WTC11 (cell line): ENCODE measurements around the gene RFTN2. TPM values are rescaled to one million over a fixed set of nuclear protein-coding genes. Genes with fewer than 3 reads are reported as not detected.

ENCODE experiments used
- ATAC-seq: fragments of 200-7000 bp; cut with Tn5 transposase; 2 replicates; pipeline ENCODE4 v1.10.0; 2021; ENCODE audit warnings: mild to moderate bottlenecking, moderate library complexity
- CTCF ChIA-PET: fragments of 300-600 bp; sonication (Branson Sonifier 250); formaldehyde crosslinking; loops from one replicate; lab custom pipeline; 2021; ENCODE audit warnings: antibody characterized with exemption; lab: Charles Lee
- POLR2A ChIA-PET: fragments of 350-600 bp; sonication (Branson Sonifier 250); formaldehyde crosslinking; loops from one replicate; lab custom pipeline; 2021; ENCODE audit warnings: antibody characterized with exemption; lab: Charles Lee
- DNase-seq: peaks from one replicate; pipeline ENCODE4 v3.0.0; 2021; ENCODE audit warnings: low spot score
- H3K27ac Mint-ChIP-seq: 2 replicates; pipeline ENCODE4 v1.8.0; 2021; ENCODE audit warnings: mixed read lengths
- H3K27me3 Mint-ChIP-seq: 2 replicates; pipeline ENCODE4 v1.8.0; 2021; ENCODE audit warnings: low read depth, mild to moderate bottlenecking, moderate library complexity, mixed read lengths
- H3K36me3 Mint-ChIP-seq: 2 replicates; pipeline ENCODE4 v1.8.0; 2021; ENCODE audit warnings: mixed read lengths
- H3K4me1 Mint-ChIP-seq: 2 replicates; pipeline ENCODE4 v1.8.0; 2022; ENCODE audit warnings: mixed read lengths
- H3K4me3 Mint-ChIP-seq: 2 replicates; pipeline ENCODE4 v1.8.0; 2021; ENCODE audit warnings: mild to moderate bottlenecking, moderate library complexity, mixed read lengths
- H3K9me3 Mint-ChIP-seq: 2 replicates; pipeline ENCODE4 v1.8.0; 2021; ENCODE audit warnings: mixed read lengths
- AR ChIP-seq: fragments of 250-450 bp; sonication (Bioruptor Pico); IDR thresholded peaks from 2 replicates; pipeline ENCODE4 v1.9.0; 2021; ENCODE audit warnings: mild to moderate bottlenecking
- CBFB ChIP-seq: sonication (generic); formaldehyde crosslinking; IDR thresholded peaks from 2 replicates; pipeline ENCODE4 v1.8.1; 2022; ENCODE audit warnings: mild to moderate bottlenecking, low read depth, missing genetic modification reagents
- CREB1 ChIP-seq: sonication (generic); formaldehyde crosslinking; IDR thresholded peaks from 2 replicates; pipeline ENCODE4 v1.8.0; 2023; ENCODE audit warnings: mild to moderate bottlenecking, missing genetic modification reagents
- CREM ChIP-seq: sonication (generic); formaldehyde crosslinking; IDR thresholded peaks from 2 replicates; pipeline ENCODE4 v1.8.1; 2022; ENCODE audit warnings: mild to moderate bottlenecking, missing genetic modification reagents, moderate library complexity
- E2F1 ChIP-seq: sonication (generic); formaldehyde crosslinking; IDR thresholded peaks from 2 replicates; pipeline ENCODE4 v1.8.0; 2022; ENCODE audit warnings: mild to moderate bottlenecking, missing genetic modification reagents
- ELF4 ChIP-seq: sonication (generic); formaldehyde crosslinking; IDR thresholded peaks from 2 replicates; pipeline ENCODE4 v1.8.1; 2022; ENCODE audit warnings: low read depth, mild to moderate bottlenecking, moderate library complexity, missing genetic modification reagents
- FOXP1 ChIP-seq: sonication (generic); formaldehyde crosslinking; IDR thresholded peaks from 2 replicates; pipeline ENCODE4 v1.8.0; 2022; ENCODE audit warnings: missing genetic modification reagents, mild to moderate bottlenecking, moderate library complexity, borderline replicate concordance
- GABPB1 ChIP-seq: sonication (generic); formaldehyde crosslinking; IDR thresholded peaks from 2 replicates; pipeline ENCODE4 v1.8.1; 2023; ENCODE audit warnings: mild to moderate bottlenecking, missing genetic modification reagents
- NFATC4 ChIP-seq: fragments of 250-450 bp; sonication (Bioruptor Pico); IDR thresholded peaks from 2 replicates; pipeline ENCODE4 v1.9.0; 2021; ENCODE audit warnings: mild to moderate bottlenecking
- STAT6 ChIP-seq: sonication (generic); formaldehyde crosslinking; conservative IDR thresholded peaks from 2 replicates; pipeline ENCODE4 v1.8.1; 2023; ENCODE audit warnings: mild to moderate bottlenecking, low read depth, missing genetic modification reagents, moderate library complexity
- ZBTB21 ChIP-seq: sonication (generic); formaldehyde crosslinking; IDR thresholded peaks from 2 replicates; pipeline ENCODE4 v1.8.1; 2023; ENCODE audit warnings: mild to moderate bottlenecking, missing genetic modification reagents, borderline replicate concordance
- total RNA-seq: library from RNA; stranded (reverse); gene quantifications from 3 replicates; pipeline ENCODE4 v1.2.3, GENCODE V29; 2021
- TF ChIP-seq, protein P1 (sequence below): sonication (generic); formaldehyde crosslinking; IDR thresholded peaks from 2 replicates; pipeline ENCODE4 v1.8.1; 2023; ENCODE audit warnings: mild to moderate bottlenecking, missing genetic modification reagents, moderate library complexity
- TF ChIP-seq, protein P2 (sequence below): sonication (generic); formaldehyde crosslinking; IDR thresholded peaks from 2 replicates; pipeline ENCODE4 v1.8.1; 2022; ENCODE audit warnings: mild to moderate bottlenecking, missing genetic modification reagents, moderate library complexity, borderline replicate concordance
- TF ChIP-seq, protein P3 (sequence below): sonication (generic); formaldehyde crosslinking; IDR thresholded peaks from 2 replicates; pipeline ENCODE4 v1.8.0; 2022; ENCODE audit warnings: missing genetic modification reagents
- TF ChIP-seq, protein P4 (sequence below): sonication (generic); formaldehyde crosslinking; conservative IDR thresholded peaks from 2 replicates; pipeline ENCODE4 v1.8.1; 2022; ENCODE audit warnings: mild to moderate bottlenecking, missing genetic modification reagents
- TF ChIP-seq, protein P5 (sequence below): fragments of 200-600 bp; IDR thresholded peaks from 2 replicates; pipeline ENCODE4 v1.8.0; 2022; ENCODE audit warnings: antibody characterized with exemption
- TF ChIP-seq, protein P6 (sequence below): sonication (generic); formaldehyde crosslinking; IDR thresholded peaks from 2 replicates; pipeline ENCODE4 v1.8.0; 2022; ENCODE audit warnings: mild to moderate bottlenecking, missing genetic modification reagents

The RFTN2 gene
- total RNA-seq, 1 experiment from 2014 or later = 1.9 TPM

- TF ChIP-seq AR (CRISPR knock-in tag) (no peak), NFATC4 (CRISPR knock-in tag) (no peak), ELF4 (CRISPR knock-in tag) (no peak), CREB1 (no peak), CREM (CRISPR knock-in tag) (no peak), ZBTB21 (no peak), CBFB (CRISPR knock-in tag) (no peak)
- TF ChIP-seq, protein P1, sequence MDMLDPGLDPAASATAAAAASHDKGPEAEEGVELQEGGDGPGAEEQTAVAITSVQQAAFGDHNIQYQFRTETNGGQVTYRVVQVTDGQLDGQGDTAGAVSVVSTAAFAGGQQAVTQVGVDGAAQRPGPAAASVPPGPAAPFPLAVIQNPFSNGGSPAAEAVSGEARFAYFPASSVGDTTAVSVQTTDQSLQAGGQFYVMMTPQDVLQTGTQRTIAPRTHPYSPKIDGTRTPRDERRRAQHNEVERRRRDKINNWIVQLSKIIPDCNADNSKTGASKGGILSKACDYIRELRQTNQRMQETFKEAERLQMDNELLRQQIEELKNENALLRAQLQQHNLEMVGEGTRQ (CRISPR knock-in tag) = no peak
- TF ChIP-seq, protein P2, sequence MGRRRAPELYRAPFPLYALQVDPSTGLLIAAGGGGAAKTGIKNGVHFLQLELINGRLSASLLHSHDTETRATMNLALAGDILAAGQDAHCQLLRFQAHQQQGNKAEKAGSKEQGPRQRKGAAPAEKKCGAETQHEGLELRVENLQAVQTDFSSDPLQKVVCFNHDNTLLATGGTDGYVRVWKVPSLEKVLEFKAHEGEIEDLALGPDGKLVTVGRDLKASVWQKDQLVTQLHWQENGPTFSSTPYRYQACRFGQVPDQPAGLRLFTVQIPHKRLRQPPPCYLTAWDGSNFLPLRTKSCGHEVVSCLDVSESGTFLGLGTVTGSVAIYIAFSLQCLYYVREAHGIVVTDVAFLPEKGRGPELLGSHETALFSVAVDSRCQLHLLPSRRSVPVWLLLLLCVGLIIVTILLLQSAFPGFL (CRISPR knock-in tag) = no peak
- TF ChIP-seq, protein P3, sequence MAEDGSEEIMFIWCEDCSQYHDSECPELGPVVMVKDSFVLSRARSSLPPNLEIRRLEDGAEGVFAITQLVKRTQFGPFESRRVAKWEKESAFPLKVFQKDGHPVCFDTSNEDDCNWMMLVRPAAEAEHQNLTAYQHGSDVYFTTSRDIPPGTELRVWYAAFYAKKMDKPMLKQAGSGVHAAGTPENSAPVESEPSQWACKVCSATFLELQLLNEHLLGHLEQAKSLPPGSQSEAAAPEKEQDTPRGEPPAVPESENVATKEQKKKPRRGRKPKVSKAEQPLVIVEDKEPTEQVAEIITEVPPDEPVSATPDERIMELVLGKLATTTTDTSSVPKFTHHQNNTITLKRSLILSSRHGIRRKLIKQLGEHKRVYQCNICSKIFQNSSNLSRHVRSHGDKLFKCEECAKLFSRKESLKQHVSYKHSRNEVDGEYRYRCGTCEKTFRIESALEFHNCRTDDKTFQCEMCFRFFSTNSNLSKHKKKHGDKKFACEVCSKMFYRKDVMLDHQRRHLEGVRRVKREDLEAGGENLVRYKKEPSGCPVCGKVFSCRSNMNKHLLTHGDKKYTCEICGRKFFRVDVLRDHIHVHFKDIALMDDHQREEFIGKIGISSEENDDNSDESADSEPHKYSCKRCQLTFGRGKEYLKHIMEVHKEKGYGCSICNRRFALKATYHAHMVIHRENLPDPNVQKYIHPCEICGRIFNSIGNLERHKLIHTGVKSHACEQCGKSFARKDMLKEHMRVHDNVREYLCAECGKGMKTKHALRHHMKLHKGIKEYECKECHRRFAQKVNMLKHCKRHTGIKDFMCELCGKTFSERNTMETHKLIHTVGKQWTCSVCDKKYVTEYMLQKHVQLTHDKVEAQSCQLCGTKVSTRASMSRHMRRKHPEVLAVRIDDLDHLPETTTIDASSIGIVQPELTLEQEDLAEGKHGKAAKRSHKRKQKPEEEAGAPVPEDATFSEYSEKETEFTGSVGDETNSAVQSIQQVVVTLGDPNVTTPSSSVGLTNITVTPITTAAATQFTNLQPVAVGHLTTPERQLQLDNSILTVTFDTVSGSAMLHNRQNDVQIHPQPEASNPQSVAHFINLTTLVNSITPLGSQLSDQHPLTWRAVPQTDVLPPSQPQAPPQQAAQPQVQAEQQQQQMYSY (CRISPR knock-in tag) = no peak
- TF ChIP-seq, protein P4, sequence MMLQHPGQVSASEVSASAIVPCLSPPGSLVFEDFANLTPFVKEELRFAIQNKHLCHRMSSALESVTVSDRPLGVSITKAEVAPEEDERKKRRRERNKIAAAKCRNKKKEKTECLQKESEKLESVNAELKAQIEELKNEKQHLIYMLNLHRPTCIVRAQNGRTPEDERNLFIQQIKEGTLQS (CRISPR knock-in tag) = no peak
- peaks cover 26% of the 10 kb centered on the region for H3K27me3 Mint-ChIP-seq
- DNase-seq (no peak), ATAC-seq (no peak)
- H3K9me3 Mint-ChIP-seq = peaks cover 23% of the 10 kb centered on the region
- no peak overlapping the region for H3K4me3 Mint-ChIP-seq
- peaks cover 24% of the 10 kb centered on the region for H3K36me3 Mint-ChIP-seq
- peaks cover 1% of the 10 kb centered on the region; the same call in 1 of the 2 replicates for H3K4me1 Mint-ChIP-seq
- CTCF ChIA-PET = no interaction called here
- POLR2A ChIA-PET = no interaction called here
- no peak overlapping the region for H3K27ac Mint-ChIP-seq
These were observed 69.2 kb downstream of the RFTN2 start for GRCh38 chr2:197606180-197606579.

DNA sequence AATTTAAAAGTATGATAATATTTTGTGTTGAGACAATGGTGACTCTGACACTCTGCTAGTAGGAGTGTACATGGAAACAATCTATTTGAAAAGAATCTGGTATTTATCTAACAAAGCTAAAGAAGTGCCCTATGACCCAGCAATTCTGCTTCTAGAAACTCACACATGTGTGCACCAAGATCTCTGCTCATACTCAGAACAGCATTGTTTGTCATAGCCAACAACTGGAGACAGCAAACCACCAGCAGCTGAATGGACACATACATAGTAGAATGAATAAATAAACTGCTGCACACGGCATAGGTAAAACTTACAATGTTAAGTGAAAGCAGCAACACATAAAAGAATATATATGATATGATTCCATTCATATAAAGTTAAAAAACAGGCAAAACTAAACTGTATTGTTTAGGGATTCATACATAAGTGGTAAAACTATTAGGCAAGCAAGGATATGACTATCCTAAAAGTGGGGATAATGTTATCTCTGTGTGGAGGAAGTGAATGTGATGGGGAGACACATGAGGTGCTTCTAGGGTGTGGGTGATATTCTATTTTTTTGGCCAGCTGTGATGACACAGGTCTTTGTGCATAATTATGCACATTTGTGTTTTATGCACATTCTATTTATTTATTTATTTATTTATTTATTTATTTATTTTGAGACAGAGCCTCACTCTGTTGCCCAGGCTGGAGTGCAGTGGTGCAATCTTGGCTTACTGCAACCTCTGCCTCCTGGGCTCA is 71.1 kb downstream of the RFTN2 start:
- H3K4me1 Mint-ChIP-seq = peaks cover 13% of the 10 kb centered on the region
- H3K36me3 Mint-ChIP-seq = peaks cover 21% of the 10 kb centered on the region
- H3K27ac Mint-ChIP-seq = no peak overlapping the region; the same call in 1 of the 2 replicates
- H3K9me3 Mint-ChIP-seq = peaks cover 13% of the 10 kb centered on the region
- no peak overlapping the region for H3K4me3 Mint-ChIP-seq
- no peak for DNase-seq
- ATAC-seq = no peak
- CTCF ChIA-PET = no interaction called here
- POLR2A ChIA-PET = no interaction called here
- peaks cover 11% of the 10 kb centered on the region for H3K27me3 Mint-ChIP-seq
- no peak for TF ChIP-seq GABPB1 (CRISPR knock-in tag)
- TF ChIP-seq STAT6 (CRISPR knock-in tag) = no peak
- TF ChIP-seq FOXP1 (CRISPR knock-in tag) = no peak
- TF ChIP-seq E2F1 = no peak
- TF ChIP-seq, protein P5, sequence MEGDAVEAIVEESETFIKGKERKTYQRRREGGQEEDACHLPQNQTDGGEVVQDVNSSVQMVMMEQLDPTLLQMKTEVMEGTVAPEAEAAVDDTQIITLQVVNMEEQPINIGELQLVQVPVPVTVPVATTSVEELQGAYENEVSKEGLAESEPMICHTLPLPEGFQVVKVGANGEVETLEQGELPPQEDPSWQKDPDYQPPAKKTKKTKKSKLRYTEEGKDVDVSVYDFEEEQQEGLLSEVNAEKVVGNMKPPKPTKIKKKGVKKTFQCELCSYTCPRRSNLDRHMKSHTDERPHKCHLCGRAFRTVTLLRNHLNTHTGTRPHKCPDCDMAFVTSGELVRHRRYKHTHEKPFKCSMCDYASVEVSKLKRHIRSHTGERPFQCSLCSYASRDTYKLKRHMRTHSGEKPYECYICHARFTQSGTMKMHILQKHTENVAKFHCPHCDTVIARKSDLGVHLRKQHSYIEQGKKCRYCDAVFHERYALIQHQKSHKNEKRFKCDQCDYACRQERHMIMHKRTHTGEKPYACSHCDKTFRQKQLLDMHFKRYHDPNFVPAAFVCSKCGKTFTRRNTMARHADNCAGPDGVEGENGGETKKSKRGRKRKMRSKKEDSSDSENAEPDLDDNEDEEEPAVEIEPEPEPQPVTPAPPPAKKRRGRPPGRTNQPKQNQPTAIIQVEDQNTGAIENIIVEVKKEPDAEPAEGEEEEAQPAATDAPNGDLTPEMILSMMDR = no peak
- TF ChIP-seq, protein P6, sequence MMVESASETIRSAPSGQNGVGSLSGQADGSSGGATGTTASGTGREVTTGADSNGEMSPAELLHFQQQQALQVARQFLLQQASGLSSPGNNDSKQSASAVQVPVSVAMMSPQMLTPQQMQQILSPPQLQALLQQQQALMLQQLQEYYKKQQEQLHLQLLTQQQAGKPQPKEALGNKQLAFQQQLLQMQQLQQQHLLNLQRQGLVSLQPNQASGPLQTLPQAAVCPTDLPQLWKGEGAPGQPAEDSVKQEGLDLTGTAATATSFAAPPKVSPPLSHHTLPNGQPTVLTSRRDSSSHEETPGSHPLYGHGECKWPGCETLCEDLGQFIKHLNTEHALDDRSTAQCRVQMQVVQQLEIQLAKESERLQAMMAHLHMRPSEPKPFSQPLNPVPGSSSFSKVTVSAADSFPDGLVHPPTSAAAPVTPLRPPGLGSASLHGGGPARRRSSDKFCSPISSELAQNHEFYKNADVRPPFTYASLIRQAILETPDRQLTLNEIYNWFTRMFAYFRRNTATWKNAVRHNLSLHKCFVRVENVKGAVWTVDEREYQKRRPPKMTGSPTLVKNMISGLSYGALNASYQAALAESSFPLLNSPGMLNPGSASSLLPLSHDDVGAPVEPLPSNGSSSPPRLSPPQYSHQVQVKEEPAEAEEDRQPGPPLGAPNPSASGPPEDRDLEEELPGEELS (CRISPR knock-in tag) = no peak
